AG04450 (cell line): ENCODE results near the gene GSKIP. TPM values are rescaled to one million over a fixed set of nuclear protein-coding genes. Genes with fewer than 3 reads are reported as not detected.
A peak's percentile ranks its signal among the peaks of the same experiment; 100 is the strongest.

Source experiments
- CTCF ChIA-PET: fragments of 300-600, 350-600 bp; formaldehyde crosslinking; extraction: SDS; loops from one replicate; lab custom pipeline; 2022; ENCODE audit warnings: antibody characterized with exemption, inconsistent platforms; lab: Charles Lee
- POLR2A ChIA-PET: fragments of 350-600 bp; formaldehyde crosslinking; extraction: SDS; loops from one replicate; lab custom pipeline; 2021; ENCODE audit warnings: antibody characterized with exemption, inconsistent platforms; lab: Yijun Ruan, JAX
- DNase-seq: peaks from one replicate; pipeline ENCODE4 v3.0.0-alpha.2; 2011; ENCODE audit warnings: low read depth, low spot score
- H3K27ac ChIP-seq: one replicate; pipeline ENCODE4 v1.5.1; 2012; ENCODE audit warnings: low read depth, low read length, control low read depth
- H3K27me3 ChIP-seq: one replicate; pipeline ENCODE4 v1.6.0; 2012; ENCODE audit warnings: low read length; ENCODE audit not compliant: control insufficient read depth, insufficient read depth
- H3K4me3 ChIP-seq: 2 replicates; pipeline ENCODE4 v1.5.1; 2011; ENCODE audit warnings: mild to moderate bottlenecking, low read depth, low read length, control low read depth
- H3K9me3 ChIP-seq: 2 replicates; pipeline ENCODE4 v1.5.1; 2012; ENCODE audit warnings: low read length; ENCODE audit not compliant: control insufficient read depth, insufficient read depth
- CTCF ChIP-seq: IDR thresholded peaks from 2 replicates; pipeline ENCODE4 v1.5.1; 2011; ENCODE audit warnings: low read depth, low read length, control low read depth, inconsistent platforms
- polyA plus RNA-seq: library from polyadenylated mRNA; depleted of rRNA; stranded (reverse); fragments of >200 nt; gene quantifications from 2 replicates; pipeline ENCODE4 v1.2.3, GENCODE V29; 2011

Gene GSKIP
- polyA plus RNA-seq, 1 experiment: 37.9 TPM

GRCh38 chr14:96362071-96362964 lies 1.0 kb upstream of the GSKIP start:
- CTCF ChIA-PET: no interaction called here
- DNase-seq: no peak
- no peaks in the 10 kb centered on the region; the same call in 1 of the 2 replicates for H3K9me3 ChIP-seq
- peak overlapping the region; percentile 70 for H3K27ac ChIP-seq
- TF ChIP-seq CTCF: no peak
- no peaks in the 10 kb centered on the region for H3K27me3 ChIP-seq
- H3K4me3 ChIP-seq: peak overlapping the region; percentile 87
- POLR2A ChIA-PET: no interaction called here

- POLR2A ChIA-PET: no interaction called here
- peak overlapping the region; percentile 48 for H3K27ac ChIP-seq
- no peak for TF ChIP-seq CTCF
- H3K27me3 ChIP-seq: no peaks in the 10 kb centered on the region
- H3K4me3 ChIP-seq: peak overlapping the region; percentile 87
- CTCF ChIA-PET: no interaction called here
- DNase-seq: no peak
- no peaks in the 10 kb centered on the region; the same call in 1 of the 2 replicates for H3K9me3 ChIP-seq
Observed at GRCh38 chr14:96363751-96364336, 518 bp downstream of the GSKIP start.

GRCh38 chr14:96364962-96365361 lies 1.6 kb downstream of the GSKIP start:
- H3K27ac ChIP-seq: no peak overlapping the region
- no peak for TF ChIP-seq CTCF
- H3K4me3 ChIP-seq: no peak overlapping the region; the same call in 1 of the 2 replicates
- POLR2A ChIA-PET: no interaction called here
- H3K27me3 ChIP-seq: no peaks in the 10 kb centered on the region
- CTCF ChIA-PET: interaction anchor here (0.6 kb wide), 1 partner anchor 90 kb away, joined by 3 read pairs; no protein-coding TSS in a partner anchor
- DNase-seq: no peak
- no peaks in the 10 kb centered on the region; the same call in 1 of the 2 replicates for H3K9me3 ChIP-seq

GRCh38 chr14:96368534-96368933 lies 5.2 kb downstream of the GSKIP start:
- no peak for TF ChIP-seq CTCF
- CTCF ChIA-PET: interaction anchor here (0.6 kb wide), 1 partner anchor 805 kb away, joined by 3 read pairs; no protein-coding TSS in a partner anchor

GRCh38 chr14:96370528-96370927 lies 7.2 kb downstream of the GSKIP start:
- Histone ChIP-seq H3K27me3 (no peaks in the 10 kb centered on the region), H3K4me3 (no peak overlapping the region), H3K27ac (no peak overlapping the region), H3K9me3 (no peaks in the 10 kb centered on the region)
- ChIA-PET POLR2A (no interaction called here), CTCF (no interaction called here)
- DNase-seq: no peak
- no peak for TF ChIP-seq CTCF

More at GRCh38 chr14:96368534-96368933, 5.2 kb downstream of the GSKIP start:
- no peak overlapping the region for H3K27ac ChIP-seq
- H3K4me3 ChIP-seq: no peak overlapping the region
- DNase-seq: no peak
- H3K9me3 ChIP-seq: no peaks in the 10 kb centered on the region; the same call in 1 of the 2 replicates
- no peaks in the 10 kb centered on the region for H3K27me3 ChIP-seq
- POLR2A ChIA-PET: no interaction called here
